ENCODE data around the gene ECI1.
"Not testable (repeated sequence)": the region's sequence is repeated elsewhere in the genome, so short reads cannot be mapped to it uniquely, and the experiment has no call there.

The ECI1 gene

DNA sequence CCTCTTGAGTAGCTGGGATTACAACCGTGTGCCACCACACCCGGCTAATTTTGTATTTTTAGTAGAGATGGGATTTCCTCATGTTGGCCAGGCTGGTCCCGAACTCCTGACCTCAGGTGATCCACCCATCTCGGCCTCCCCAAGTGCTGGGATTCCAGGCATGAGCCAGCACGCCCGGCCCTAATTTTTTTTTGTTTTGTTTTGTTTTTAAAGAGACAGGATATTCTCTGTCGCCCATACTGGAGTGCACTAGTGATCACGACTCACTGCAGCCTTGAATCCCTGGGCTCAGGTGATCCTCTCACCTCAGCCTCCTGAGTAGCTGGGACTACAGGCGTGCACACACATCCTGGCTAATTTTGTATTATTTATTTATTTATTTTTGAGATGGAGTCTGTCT, 11.1 kb downstream of the ECI1 start:
- not testable (repeated sequence) for H4K8ac ChIP-seq (ENCODE audit: low read depth, low read length); H2BK5ac ChIP-seq (ENCODE audit: low read length); H3K56ac ChIP-seq (ENCODE audit: low read length); H3K27me3 ChIP-seq (ENCODE audit: insufficient read depth, low read length, poor library complexity); H3K79me1 ChIP-seq (ENCODE audit: low read length); H3K27ac ChIP-seq (ENCODE audit: low read depth, low read length); H3K23ac ChIP-seq (ENCODE audit: low read length); DNase-seq; H3K4ac ChIP-seq (ENCODE audit: low read depth, low read length); H3K79me2 ChIP-seq (ENCODE audit: control insufficient read depth, insufficient read depth, low read length); H3K4me2 ChIP-seq (ENCODE audit: low read length); H2BK120ac ChIP-seq (ENCODE audit: low read depth, low read length); H4K5ac ChIP-seq (ENCODE audit: low read length); H3K18ac ChIP-seq (ENCODE audit: low read length); H3K4me3 ChIP-seq (ENCODE audit: low read length); H3K9ac ChIP-seq (ENCODE audit: low read length); H2BK15ac ChIP-seq (replicated peaks; ENCODE audit: low read depth); H3K4me1 ChIP-seq (ENCODE audit: control insufficient read depth, low read depth, low read length); H2AK5ac ChIP-seq (ENCODE audit: low read length); H3K36me3 ChIP-seq (ENCODE audit: control insufficient read depth, insufficient read depth, low read length)
- WGBS (ENCODE audit: extremely low coverage, insufficient coverage, low lambda C conversion rate): no CpG with 5 or more reads among the region's 9 CpGs

DNA sequence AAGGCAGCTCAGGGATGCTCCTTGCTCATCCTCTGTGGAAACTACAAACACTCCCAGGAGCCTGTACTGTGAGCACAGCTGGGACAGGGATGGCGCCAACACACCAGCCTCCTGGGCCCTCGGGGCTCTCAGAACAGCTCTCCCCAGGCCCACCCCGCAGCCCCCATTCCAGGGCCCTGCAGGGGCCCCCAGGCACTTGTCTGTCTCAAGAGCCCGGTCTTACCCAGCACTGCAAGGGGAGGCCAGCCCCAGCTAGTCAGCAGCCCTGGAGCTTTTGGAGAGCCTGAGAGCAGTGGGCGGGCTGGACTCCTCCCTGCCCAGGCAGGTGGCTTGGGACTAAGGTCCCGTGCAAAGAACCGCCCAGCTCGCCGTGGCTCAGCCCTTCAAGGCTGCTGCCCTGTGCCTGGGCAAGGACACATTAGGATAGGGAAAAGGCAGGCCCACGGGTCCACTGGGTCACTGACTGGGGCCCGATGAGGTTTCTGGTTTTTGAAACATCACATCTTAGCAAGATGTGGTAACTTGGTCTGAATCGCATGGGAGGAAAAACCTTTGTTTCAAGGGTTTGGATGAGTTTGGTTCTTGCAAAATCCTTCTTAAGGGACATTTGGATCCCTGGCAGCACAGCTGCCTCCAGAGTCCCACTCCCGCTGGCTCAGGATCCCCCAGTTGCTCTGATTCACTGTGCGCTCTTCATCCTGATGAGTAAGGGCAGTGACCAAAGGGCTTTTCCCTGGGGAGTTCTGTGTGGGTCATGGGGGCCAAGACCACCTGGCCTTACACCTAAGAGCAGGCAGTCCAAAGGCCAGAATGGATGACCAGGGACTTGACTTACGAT, 12.3 kb downstream of the ECI1 start:
- Histone ChIP-seq H3K18ac (ENCODE audit: low read length) (no peak overlapping the region), H3K27ac (ENCODE audit: low read depth, low read length) (no peak overlapping the region), H3K4me1 (ENCODE audit: control insufficient read depth, low read depth, low read length) (no peaks in the 10 kb centered on the region), H4K5ac (ENCODE audit: low read length) (no peak overlapping the region), H3K4ac (ENCODE audit: low read depth, low read length) (no peak overlapping the region), H2BK5ac (ENCODE audit: low read length) (no peak overlapping the region), H3K23ac (ENCODE audit: low read length) (no peak overlapping the region), H3K79me1 (ENCODE audit: low read length) (no peaks in the 10 kb centered on the region), H2BK120ac (ENCODE audit: low read depth, low read length) (no peak overlapping the region), H4K8ac (ENCODE audit: low read depth, low read length) (no peak overlapping the region), H3K4me3 (ENCODE audit: low read length) (no peak overlapping the region), H3K79me2 (ENCODE audit: control insufficient read depth, insufficient read depth, low read length) (no peaks in the 10 kb centered on the region), H3K36me3 (ENCODE audit: control insufficient read depth, insufficient read depth, low read length) (no peaks in the 10 kb centered on the region), H3K56ac (ENCODE audit: low read length) (no peak overlapping the region), H2AK5ac (ENCODE audit: low read length) (no peak overlapping the region), H2BK15ac (replicated peaks; ENCODE audit: low read depth) (no peak overlapping the region), H3K9ac (ENCODE audit: low read length) (no peak overlapping the region), H3K4me2 (ENCODE audit: low read length) (no peak overlapping the region), H3K27me3 (ENCODE audit: insufficient read depth, low read length, poor library complexity) (peaks cover 3% of the 10 kb centered on the region)
- DNase-seq: peak; percentile 36
- no CpG with 5 or more reads among the region's 15 CpGs for WGBS (ENCODE audit: extremely low coverage, insufficient coverage, low lambda C conversion rate)

DNA sequence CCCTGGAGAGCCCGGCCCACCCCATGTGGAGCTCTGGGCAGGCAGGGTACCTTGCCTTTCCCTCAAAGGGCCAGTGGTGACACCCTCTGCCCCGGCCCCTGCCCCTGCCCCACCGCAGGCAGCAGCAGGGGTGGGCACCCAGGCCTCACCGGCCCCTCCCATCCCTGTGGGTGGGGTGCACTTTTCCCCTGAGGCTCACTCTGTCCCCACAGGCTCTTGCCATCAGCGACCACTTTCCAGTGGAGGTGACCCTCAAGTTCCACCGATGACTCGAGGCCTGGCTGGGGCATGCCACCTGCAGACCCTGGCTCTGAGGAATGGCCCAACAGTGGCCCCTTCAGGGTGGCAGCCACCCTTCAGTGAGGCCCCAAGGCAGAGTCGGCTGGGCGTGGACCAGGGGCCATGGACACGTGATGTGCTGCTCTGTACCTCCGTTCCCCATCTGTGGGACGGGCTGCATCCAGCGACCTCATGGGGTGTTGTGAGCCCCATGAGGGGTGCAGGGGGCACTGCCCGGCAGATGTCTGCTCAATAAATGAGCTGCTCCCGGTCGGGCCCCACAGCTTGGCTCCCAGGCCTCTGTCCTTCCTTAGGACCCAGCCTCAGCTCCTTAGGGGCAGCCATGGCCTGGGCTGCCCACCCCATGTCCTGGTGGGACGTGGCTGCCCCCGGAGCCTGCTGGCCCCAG, 13.1 kb downstream of the ECI1 start:
- peaks cover 3% of the 10 kb centered on the region for H3K27me3 ChIP-seq (ENCODE audit: insufficient read depth, low read length, poor library complexity)
- H3K9ac ChIP-seq (ENCODE audit: low read length): no peak overlapping the region
- H2BK5ac ChIP-seq (ENCODE audit: low read length): no peak overlapping the region
- H3K4me1 ChIP-seq (ENCODE audit: control insufficient read depth, low read depth, low read length): no peaks in the 10 kb centered on the region
- H3K23ac ChIP-seq (ENCODE audit: low read length): no peak overlapping the region
- no CpG with 5 or more reads among the region's 18 CpGs for WGBS (ENCODE audit: extremely low coverage, insufficient coverage, low lambda C conversion rate)
- H3K79me2 ChIP-seq (ENCODE audit: control insufficient read depth, insufficient read depth, low read length): no peaks in the 10 kb centered on the region
- H3K18ac ChIP-seq (ENCODE audit: low read length): no peak overlapping the region
- H3K27ac ChIP-seq (ENCODE audit: low read depth, low read length): no peak overlapping the region
- H2AK5ac ChIP-seq (ENCODE audit: low read length): no peak overlapping the region
- H2BK120ac ChIP-seq (ENCODE audit: low read depth, low read length): no peak overlapping the region
- H4K8ac ChIP-seq (ENCODE audit: low read depth, low read length): no peak overlapping the region
- DNase-seq: peak; percentile 32
- H3K56ac ChIP-seq (ENCODE audit: low read length): no peak overlapping the region
- H3K79me1 ChIP-seq (ENCODE audit: low read length): no peaks in the 10 kb centered on the region
- H3K4me2 ChIP-seq (ENCODE audit: low read length): no peak overlapping the region
- no peak overlapping the region for H4K5ac ChIP-seq (ENCODE audit: low read length)
- H2BK15ac ChIP-seq (replicated peaks; ENCODE audit: low read depth): no peak overlapping the region
- no peaks in the 10 kb centered on the region for H3K36me3 ChIP-seq (ENCODE audit: control insufficient read depth, insufficient read depth, low read length)
- H3K4ac ChIP-seq (ENCODE audit: low read depth, low read length): no peak overlapping the region
- H3K4me3 ChIP-seq (ENCODE audit: low read length): no peak overlapping the region

DNA sequence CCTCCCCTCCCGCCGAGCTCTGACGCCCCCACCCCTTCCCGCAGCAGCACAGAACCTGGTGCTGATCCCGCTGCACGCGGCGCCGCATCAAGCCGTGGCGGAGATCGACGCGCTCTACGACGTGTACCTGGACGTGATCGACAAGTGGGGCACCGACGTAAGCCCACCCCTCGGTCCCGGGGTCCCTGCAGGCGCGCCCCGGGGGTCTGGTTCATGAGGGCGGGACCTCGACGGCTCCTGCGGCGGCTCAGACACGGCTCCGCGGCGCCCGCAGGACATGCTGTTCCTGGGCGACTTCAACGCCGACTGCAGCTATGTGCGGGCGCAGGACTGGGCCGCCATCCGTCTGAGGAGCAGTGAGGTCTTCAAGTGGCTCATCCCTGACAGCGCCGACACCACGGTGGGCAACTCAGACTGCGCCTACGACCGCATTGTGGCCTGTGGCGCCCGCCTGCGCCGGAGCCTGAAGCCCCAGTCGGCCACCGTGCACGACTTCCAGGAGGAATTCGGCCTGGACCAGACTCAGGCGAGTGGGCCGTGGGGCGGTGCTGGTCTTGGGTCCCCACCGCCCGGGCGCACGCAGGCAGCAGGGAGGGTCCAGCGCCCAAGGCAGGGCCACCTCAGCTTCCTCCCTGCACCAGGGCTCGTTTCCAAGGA, 13.8 kb downstream of the ECI1 start:
- H3K36me3 ChIP-seq (ENCODE audit: control insufficient read depth, insufficient read depth, low read length): no peaks in the 10 kb centered on the region
- no CpG with 5 or more reads among the region's 65 CpGs for whole genome bisulfite sequencing (ENCODE audit: extremely low coverage, insufficient coverage, low lambda C conversion rate)
- H2BK5ac ChIP-seq (ENCODE audit: low read length): no peak overlapping the region
- no peak overlapping the region for H3K4ac ChIP-seq (ENCODE audit: low read depth, low read length)
- H3K4me3 ChIP-seq (ENCODE audit: low read length): no peak overlapping the region
- no peak overlapping the region for H3K27ac ChIP-seq (ENCODE audit: low read depth, low read length)
- H3K18ac ChIP-seq (ENCODE audit: low read length): no peak overlapping the region
- no peak overlapping the region for H3K9ac ChIP-seq (ENCODE audit: low read length)
- H4K5ac ChIP-seq (ENCODE audit: low read length): no peak overlapping the region
- H2BK15ac ChIP-seq (replicated peaks; ENCODE audit: low read depth): no peak overlapping the region
- no peaks in the 10 kb centered on the region for H3K79me2 ChIP-seq (ENCODE audit: control insufficient read depth, insufficient read depth, low read length)
- peak overlapping the region; percentile 26 for H3K56ac ChIP-seq (ENCODE audit: low read length)
- no peaks in the 10 kb centered on the region for H3K4me1 ChIP-seq (ENCODE audit: control insufficient read depth, low read depth, low read length)
- H2BK120ac ChIP-seq (ENCODE audit: low read depth, low read length): no peak overlapping the region
- no peaks in the 10 kb centered on the region for H3K79me1 ChIP-seq (ENCODE audit: low read length)
- no peak overlapping the region for H3K23ac ChIP-seq (ENCODE audit: low read length)
- peaks cover 3% of the 10 kb centered on the region for H3K27me3 ChIP-seq (ENCODE audit: insufficient read depth, low read length, poor library complexity)
- no peak overlapping the region for H3K4me2 ChIP-seq (ENCODE audit: low read length)
- H2AK5ac ChIP-seq (ENCODE audit: low read length): no peak overlapping the region
- peak; percentile 32 for DNase-seq
- H4K8ac ChIP-seq (ENCODE audit: low read depth, low read length): no peak overlapping the region

DNA sequence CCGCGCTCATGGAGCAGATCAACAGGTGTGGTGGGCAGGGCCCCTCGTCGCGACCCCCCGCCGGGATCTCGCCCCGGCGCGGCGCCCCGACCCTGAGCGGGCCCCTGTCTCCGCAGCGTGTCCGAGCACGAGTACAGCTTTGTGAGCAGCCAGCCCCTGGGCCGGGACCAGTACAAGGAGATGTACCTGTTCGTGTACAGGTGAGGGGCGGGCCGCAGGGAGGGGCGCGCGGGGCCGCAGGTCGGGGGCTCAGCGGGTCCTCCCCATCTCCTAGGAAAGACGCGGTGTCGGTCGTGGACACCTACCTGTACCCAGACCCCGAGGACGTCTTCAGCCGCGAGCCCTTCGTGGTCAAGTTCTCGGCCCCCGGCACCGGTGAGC, 14.3 kb downstream of the ECI1 start:
- H2BK120ac ChIP-seq (ENCODE audit: low read depth, low read length): no peak overlapping the region
- no peak for DNase-seq
- no peak overlapping the region for H3K4ac ChIP-seq (ENCODE audit: low read depth, low read length)
- H2BK5ac ChIP-seq (ENCODE audit: low read length): no peak overlapping the region
- H3K4me2 ChIP-seq (ENCODE audit: low read length): no peak overlapping the region
- no peak overlapping the region for H2AK5ac ChIP-seq (ENCODE audit: low read length)
- no peaks in the 10 kb centered on the region for H3K4me1 ChIP-seq (ENCODE audit: control insufficient read depth, low read depth, low read length)
- no peak overlapping the region for H3K4me3 ChIP-seq (ENCODE audit: low read length)
- no peak overlapping the region for H3K18ac ChIP-seq (ENCODE audit: low read length)
- no peaks in the 10 kb centered on the region for H3K79me2 ChIP-seq (ENCODE audit: control insufficient read depth, insufficient read depth, low read length)
- H4K5ac ChIP-seq (ENCODE audit: low read length): no peak overlapping the region
- H3K23ac ChIP-seq (ENCODE audit: low read length): no peak overlapping the region
- H3K36me3 ChIP-seq (ENCODE audit: control insufficient read depth, insufficient read depth, low read length): no peaks in the 10 kb centered on the region
- WGBS (ENCODE audit: extremely low coverage, insufficient coverage, low lambda C conversion rate): no CpG with 5 or more reads among the region's 40 CpGs
- H4K8ac ChIP-seq (ENCODE audit: low read depth, low read length): no peak overlapping the region
- peak overlapping the region; percentile 25 for H3K56ac ChIP-seq (ENCODE audit: low read length)
- H2BK15ac ChIP-seq (replicated peaks; ENCODE audit: low read depth): no peak overlapping the region
- peaks cover 3% of the 10 kb centered on the region for H3K27me3 ChIP-seq (ENCODE audit: insufficient read depth, low read length, poor library complexity)
- no peaks in the 10 kb centered on the region for H3K79me1 ChIP-seq (ENCODE audit: low read length)
- no peak overlapping the region for H3K27ac ChIP-seq (ENCODE audit: low read depth, low read length)
- H3K9ac ChIP-seq (ENCODE audit: low read length): no peak overlapping the region
